ENCODE results near the gene CFAP300.

- TF ChIP-seq GABPA (IDR thresholded peaks at IDR 0.05; ENCODE audit: low read depth), result no peak
- TF ChIP-seq CTCF (IDR thresholded peaks at IDR 0.05; ENCODE audit: insufficient read depth, low read length), result no peak
These were observed 49.9 kb downstream of the CFAP300 start for GRCh38 chr11:102097186-102097585.
